22Rv1 (cell line): ENCODE data around the gene NBEAL2.

Source experiments
- H3K27ac ChIP-seq: fragments of 450-650 bp; 2 replicates; pipeline ENCODE4 v1.5.1; 2017
- ZFX ChIP-seq: fragments of 450-650 bp; IDR thresholded peaks from 2 replicates; pipeline ENCODE4 v1.6.1; 2017; ENCODE audit warnings: antibody characterized with exemption, borderline replicate concordance
- TF ChIP-seq, protein P1 (sequence below): fragments of 450-650 bp; IDR thresholded peaks from 2 replicates; pipeline ENCODE4 v1.5.1; 2017; ENCODE audit warnings: mild to moderate bottlenecking

Gene NBEAL2

DNA sequence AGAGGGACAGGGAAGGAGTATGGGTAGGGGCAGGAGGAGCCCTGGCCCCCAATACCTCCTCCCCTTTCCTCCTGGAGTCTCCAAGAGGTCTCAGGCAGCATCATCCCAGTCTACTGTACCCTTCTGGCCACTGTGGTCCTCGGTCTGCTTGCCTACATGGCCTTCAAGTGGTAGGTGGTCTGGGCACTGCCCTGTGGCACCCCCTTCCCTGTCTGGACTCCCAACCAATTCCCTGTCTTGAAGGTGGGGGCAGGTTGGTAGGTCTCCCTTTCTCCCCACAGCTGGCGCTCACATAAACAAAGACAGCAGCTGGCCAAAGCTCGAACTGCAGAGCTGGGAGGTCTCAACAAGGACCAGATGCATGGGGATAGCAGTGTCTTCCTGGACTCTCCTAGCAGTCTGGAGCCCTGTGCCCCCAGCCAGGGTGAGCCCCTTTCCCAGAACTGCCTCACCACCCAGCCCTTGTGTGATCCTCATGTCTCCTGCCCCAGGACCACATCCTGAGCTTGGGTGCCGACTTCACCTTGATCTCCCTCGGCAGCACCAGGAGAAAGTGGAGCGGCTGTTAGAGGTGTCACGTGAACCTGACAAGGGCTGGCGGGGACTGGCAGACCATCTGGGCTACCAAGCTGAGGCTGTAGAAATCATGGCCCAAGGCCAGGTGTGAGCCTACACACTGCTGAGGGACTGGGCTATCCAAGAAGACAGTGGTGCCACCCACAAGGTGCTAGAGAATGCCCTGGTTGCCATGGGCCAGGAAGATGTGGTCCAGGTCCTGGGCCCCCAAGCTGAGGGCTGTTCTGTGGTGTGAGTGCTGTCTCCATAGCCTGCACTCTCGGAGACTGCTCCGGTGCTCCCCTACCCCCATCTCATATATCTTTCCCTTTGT is 33.1 kb downstream of the NBEAL2 start:
- TF ChIP-seq, protein P1, sequence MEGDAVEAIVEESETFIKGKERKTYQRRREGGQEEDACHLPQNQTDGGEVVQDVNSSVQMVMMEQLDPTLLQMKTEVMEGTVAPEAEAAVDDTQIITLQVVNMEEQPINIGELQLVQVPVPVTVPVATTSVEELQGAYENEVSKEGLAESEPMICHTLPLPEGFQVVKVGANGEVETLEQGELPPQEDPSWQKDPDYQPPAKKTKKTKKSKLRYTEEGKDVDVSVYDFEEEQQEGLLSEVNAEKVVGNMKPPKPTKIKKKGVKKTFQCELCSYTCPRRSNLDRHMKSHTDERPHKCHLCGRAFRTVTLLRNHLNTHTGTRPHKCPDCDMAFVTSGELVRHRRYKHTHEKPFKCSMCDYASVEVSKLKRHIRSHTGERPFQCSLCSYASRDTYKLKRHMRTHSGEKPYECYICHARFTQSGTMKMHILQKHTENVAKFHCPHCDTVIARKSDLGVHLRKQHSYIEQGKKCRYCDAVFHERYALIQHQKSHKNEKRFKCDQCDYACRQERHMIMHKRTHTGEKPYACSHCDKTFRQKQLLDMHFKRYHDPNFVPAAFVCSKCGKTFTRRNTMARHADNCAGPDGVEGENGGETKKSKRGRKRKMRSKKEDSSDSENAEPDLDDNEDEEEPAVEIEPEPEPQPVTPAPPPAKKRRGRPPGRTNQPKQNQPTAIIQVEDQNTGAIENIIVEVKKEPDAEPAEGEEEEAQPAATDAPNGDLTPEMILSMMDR, result no peak
- no peak for TF ChIP-seq ZFX
- no peak overlapping the region for H3K27ac ChIP-seq

DNA sequence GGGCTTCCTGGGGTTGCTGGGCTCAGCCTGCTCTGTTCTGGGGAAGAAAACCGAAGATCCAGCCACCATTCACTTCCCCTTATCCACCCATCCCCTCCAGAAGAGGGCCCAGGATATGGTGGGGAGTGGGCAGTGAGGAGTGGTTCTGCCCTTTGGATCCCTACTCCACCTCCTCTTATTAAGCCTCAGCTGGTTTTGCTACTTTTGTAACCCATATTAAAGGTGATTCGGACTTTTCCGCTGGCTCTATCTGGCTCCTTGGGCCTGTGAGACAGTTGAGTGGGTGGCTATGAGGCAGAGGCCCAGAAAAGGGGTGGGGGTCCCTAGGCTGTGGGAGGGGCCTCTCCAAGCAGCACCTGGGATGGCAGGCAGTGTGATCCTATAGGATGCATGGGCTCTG is 33.8 kb downstream of the NBEAL2 start:
- TF ChIP-seq, protein P1, result no peak
- TF ChIP-seq ZFX, result no peak
- H3K27ac ChIP-seq, result no peak overlapping the region

DNA sequence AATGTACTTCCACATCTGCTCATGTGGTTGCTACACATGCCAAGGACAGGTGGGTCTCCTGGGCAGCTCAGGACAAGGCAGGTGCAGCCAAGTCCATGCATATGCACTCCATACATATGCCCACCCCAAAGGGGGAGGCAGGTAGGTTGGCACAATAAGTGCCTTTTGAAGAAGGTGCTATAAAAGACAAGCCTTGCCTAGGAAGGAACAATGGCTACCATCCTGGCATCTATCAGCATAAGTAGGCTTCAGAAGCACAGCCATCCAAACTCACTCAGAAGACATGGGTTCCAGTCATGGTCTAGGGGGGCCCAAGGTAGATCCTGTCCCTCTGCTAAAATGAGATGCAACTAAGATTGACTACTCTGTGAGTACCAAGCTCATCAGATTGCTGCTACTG is 34.6 kb downstream of the NBEAL2 start:
- H3K27ac ChIP-seq, result no peak overlapping the region
- TF ChIP-seq, protein P1, result no peak
- TF ChIP-seq ZFX, result no peak

DNA sequence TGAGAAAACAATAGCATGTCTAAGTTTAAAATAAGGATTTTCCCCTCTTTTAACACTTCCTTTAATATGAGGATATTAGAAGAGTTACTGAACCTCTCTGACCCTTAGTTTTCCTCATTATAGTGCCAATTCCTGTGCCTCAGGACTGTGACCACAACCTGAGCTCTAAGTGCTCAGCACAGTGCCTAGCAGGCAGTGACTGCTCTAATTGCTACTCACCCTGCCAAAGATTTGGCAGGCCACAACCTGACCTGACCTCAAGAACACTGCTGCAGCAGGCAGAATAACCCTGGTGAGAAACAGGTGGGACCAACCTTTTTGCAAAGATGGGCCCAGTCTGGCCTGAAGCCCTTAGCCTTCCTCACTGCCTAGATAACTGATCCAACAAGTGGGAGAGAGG is 35.7 kb downstream of the NBEAL2 start:
- no peak overlapping the region for H3K27ac ChIP-seq
- no peak for TF ChIP-seq ZFX
- TF ChIP-seq, protein P1, result no peak

DNA sequence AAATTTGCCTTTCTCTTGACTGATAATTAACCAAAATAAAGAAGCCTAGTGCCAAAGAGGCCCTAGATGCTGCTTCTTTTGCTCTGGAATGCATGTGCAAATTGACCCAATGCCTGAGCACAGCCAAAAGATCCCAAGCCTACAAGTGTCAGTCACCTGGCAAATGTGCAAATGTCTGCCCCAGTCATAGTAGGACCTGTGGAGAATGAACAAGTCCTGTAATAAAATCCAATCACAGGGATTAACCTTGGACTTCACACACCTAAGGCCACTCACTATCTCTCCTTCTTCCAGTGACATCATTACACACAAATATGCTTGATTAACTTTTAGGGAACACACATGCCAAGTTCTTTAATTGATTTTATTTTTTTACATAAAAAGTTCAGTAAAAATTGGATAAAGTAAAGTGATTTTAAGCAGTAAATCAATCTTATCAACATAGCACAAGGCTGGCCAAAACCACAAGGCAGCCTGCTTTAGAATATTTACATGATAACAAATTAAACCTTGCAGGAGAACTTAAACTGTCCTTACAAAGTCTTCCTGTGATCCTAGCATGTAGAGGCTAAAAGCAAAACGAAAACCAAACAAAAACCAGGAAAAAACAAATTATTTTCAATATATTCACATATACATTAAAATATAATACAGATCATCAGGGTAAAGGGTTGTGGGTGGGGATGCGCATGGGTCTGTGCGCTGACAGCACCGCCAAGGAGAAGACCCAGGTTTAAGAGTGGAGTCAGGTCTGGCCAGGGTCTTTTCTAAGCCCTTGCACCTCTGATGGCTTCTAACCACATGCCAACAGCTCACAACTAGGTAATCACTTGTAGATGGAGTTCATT is 36.8 kb downstream of the NBEAL2 start:
- no peak overlapping the region for H3K27ac ChIP-seq
- no peak for TF ChIP-seq ZFX
- TF ChIP-seq, protein P1, result no peak

DNA sequence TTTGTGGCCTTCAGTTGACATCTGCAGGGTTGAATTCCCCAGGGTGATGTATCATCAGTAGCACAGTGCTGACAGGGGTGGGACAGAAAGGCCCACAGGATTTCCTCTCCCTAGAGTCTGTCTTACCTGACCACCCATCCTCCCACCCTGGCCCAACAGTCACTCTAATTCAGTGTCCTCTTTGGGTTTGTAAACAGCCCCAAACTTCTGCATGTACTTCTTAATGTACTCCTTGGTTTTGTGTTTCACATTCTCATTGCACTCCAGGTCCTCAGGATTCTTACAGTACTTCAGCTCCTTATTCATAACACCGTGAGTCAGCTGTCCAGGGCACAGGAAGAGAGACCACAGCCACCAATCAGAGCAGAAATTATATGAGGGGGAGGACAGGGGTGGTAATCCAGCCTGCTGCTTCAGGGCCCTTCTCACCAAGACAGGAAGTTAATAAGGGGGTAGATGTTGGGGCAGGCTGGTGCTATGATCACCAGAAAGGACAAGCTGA is 37.5 kb downstream of the NBEAL2 start:
- no peak overlapping the region for H3K27ac ChIP-seq
- TF ChIP-seq, protein P1, result no peak
- no peak for TF ChIP-seq ZFX
